Right lobe of liver (tissue), 4 donors: Measurements from ENCODE around the gene CACNG4.

Source experiments
- POLR2A ChIP-seq: fragments of 450-650 bp; IDR thresholded peaks from one replicate; pipeline ENCODE4 v1.6.1; 2017; ENCODE audit warnings: antibody characterized with exemption, mild to moderate bottlenecking
- TF ChIP-seq, protein P1 (sequence below), 4 donors: fragments of 200-600 bp in 3 of 4; fragments of 450-650 bp in 1 of 4; IDR thresholded peaks; one replicate each; pipeline versions ENCODE4 v1.5.1 to v1.8.0; 2016 to 2022; ENCODE audit warnings: antibody characterized with exemption in 4 of 4, mild to moderate bottlenecking in 2 of 4
- donor health status: DM: no; HTN: no; CAD: no.
- donor health status: DM: no; HTN: no; CAD: no.
- donor health status: DM: no; HTN: yes; CAD: no.

DNA sequence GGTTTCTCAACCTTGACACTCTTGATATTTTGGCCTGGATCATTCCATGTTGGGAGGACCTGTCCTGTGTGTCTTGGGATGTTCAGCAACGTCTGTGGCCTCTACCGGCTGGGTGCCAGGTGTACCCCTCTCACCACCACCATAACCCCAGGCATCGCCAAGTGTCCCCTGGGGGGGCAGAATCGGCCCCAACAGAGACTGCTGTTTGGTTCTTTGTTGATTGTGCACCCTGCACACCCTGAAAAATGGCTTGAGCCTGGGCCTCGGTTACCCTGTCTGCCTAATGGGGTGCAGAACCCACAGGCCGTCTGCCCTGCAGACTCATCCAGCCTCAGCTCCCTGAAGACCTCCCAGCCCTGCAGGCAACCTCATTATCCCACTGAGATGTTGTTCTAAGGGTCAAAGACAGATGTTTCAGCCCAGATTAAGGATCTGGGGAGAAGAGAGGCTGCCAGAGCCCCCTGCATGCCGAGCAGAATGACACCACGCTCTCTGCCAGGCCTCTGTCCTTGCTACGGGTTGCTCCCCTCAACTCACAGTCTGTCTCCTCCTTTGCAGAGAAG is 89.0 kb downstream of the CACNG4 start:
- TF ChIP-seq POLR2A, result no peak
- TF ChIP-seq, protein P1, sequence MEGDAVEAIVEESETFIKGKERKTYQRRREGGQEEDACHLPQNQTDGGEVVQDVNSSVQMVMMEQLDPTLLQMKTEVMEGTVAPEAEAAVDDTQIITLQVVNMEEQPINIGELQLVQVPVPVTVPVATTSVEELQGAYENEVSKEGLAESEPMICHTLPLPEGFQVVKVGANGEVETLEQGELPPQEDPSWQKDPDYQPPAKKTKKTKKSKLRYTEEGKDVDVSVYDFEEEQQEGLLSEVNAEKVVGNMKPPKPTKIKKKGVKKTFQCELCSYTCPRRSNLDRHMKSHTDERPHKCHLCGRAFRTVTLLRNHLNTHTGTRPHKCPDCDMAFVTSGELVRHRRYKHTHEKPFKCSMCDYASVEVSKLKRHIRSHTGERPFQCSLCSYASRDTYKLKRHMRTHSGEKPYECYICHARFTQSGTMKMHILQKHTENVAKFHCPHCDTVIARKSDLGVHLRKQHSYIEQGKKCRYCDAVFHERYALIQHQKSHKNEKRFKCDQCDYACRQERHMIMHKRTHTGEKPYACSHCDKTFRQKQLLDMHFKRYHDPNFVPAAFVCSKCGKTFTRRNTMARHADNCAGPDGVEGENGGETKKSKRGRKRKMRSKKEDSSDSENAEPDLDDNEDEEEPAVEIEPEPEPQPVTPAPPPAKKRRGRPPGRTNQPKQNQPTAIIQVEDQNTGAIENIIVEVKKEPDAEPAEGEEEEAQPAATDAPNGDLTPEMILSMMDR (IDR thresholded peaks at IDR 0.05), result no peak
